HEK293 (cell line): Measurements from ENCODE around the gene GBGT1.
A peak's percentile ranks its signal among the peaks of the same experiment; 100 is the strongest.

Experiments
- GFI1B ChIP-seq: fragments of 450-650 bp; formaldehyde crosslinking; IDR thresholded peaks from 2 replicates; pipeline ENCODE4 v1.5.1; 2016; ENCODE audit warnings: missing biosample characterization, missing genetic modification characterization
- INSM2 ChIP-seq: fragments of 450-650 bp; formaldehyde crosslinking; IDR thresholded peaks from 2 replicates; pipeline ENCODE4 v1.5.1; 2016; ENCODE audit warnings: missing biosample characterization, missing genetic modification characterization
- KLF16 ChIP-seq: fragments of 450-650 bp; formaldehyde crosslinking; IDR thresholded peaks from 2 replicates; pipeline ENCODE4 v1.5.1; 2017; ENCODE audit warnings: missing biosample characterization, missing genetic modification characterization
- MYNN ChIP-seq: fragments of 450-650 bp; formaldehyde crosslinking; IDR thresholded peaks from 2 replicates; pipeline ENCODE4 v1.5.1; 2016; ENCODE audit warnings: missing biosample characterization, missing genetic modification characterization, borderline replicate concordance
- SP2 ChIP-seq: fragments of 450-650 bp; formaldehyde crosslinking; IDR thresholded peaks from 2 replicates; pipeline ENCODE4 v1.5.1; 2016; ENCODE audit warnings: missing biosample characterization, missing genetic modification characterization
- SP7 ChIP-seq: fragments of 450-650 bp; formaldehyde crosslinking; IDR thresholded peaks from 2 replicates; pipeline ENCODE4 v1.5.1; 2016; ENCODE audit warnings: missing biosample characterization, missing genetic modification characterization
- YY2 ChIP-seq: fragments of 450-650 bp; formaldehyde crosslinking; IDR thresholded peaks from 2 replicates; pipeline ENCODE4 v1.5.1; 2016; ENCODE audit warnings: missing biosample characterization, missing genetic modification characterization
- ZBTB49 ChIP-seq: fragments of 450-650 bp; formaldehyde crosslinking; IDR thresholded peaks from 2 replicates; pipeline ENCODE4 v1.5.1; 2016; ENCODE audit warnings: missing biosample characterization, missing genetic modification characterization, low read depth
- ZIC2 ChIP-seq: fragments of 450-650 bp; formaldehyde crosslinking; IDR thresholded peaks from 2 replicates; pipeline ENCODE4 v1.5.1; 2016; ENCODE audit warnings: missing biosample characterization, missing genetic modification characterization
- ZNF133 ChIP-seq: fragments of 450-650 bp; formaldehyde crosslinking; IDR thresholded peaks from 2 replicates; pipeline ENCODE4 v1.5.1; 2016; ENCODE audit warnings: missing biosample characterization, missing genetic modification characterization
- ZNF202 ChIP-seq: fragments of 450-650 bp; formaldehyde crosslinking; IDR thresholded peaks from 2 replicates; pipeline ENCODE4 v1.5.1; 2016; ENCODE audit warnings: missing biosample characterization, missing genetic modification characterization, borderline replicate concordance
- ZNF221 ChIP-seq: fragments of 450-650 bp; formaldehyde crosslinking; IDR thresholded peaks from 2 replicates; pipeline ENCODE4 v1.5.1; 2017; ENCODE audit warnings: missing biosample characterization, missing genetic modification characterization, borderline replicate concordance
- ZNF280D ChIP-seq: fragments of 450-650 bp; formaldehyde crosslinking; IDR thresholded peaks from 2 replicates; pipeline ENCODE4 v1.5.1; 2016; ENCODE audit warnings: missing biosample characterization, missing genetic modification characterization
- ZNF302 ChIP-seq: fragments of 450-650 bp; formaldehyde crosslinking; IDR thresholded peaks from 2 replicates; pipeline ENCODE4 v1.5.1; 2016; ENCODE audit warnings: missing biosample characterization, missing genetic modification characterization, low read depth
- ZNF335 ChIP-seq: fragments of 450-650 bp; formaldehyde crosslinking; conservative IDR thresholded peaks from 2 replicates; pipeline ENCODE4 v1.5.1; 2016; ENCODE audit warnings: missing biosample characterization, missing genetic modification characterization
- ZNF473 ChIP-seq: fragments of 450-650 bp; formaldehyde crosslinking; IDR thresholded peaks from 2 replicates; pipeline ENCODE4 v1.5.1; 2017; ENCODE audit warnings: missing biosample characterization, missing genetic modification characterization
- ZNF510 ChIP-seq: fragments of 450-650 bp; formaldehyde crosslinking; IDR thresholded peaks from 2 replicates; pipeline ENCODE4 v1.5.1; 2018; ENCODE audit warnings: mild to moderate bottlenecking, missing genetic modification characterization, missing biosample characterization; ENCODE audit not compliant: insufficient replicate concordance
- ZNF548 ChIP-seq: fragments of 450-650 bp; formaldehyde crosslinking; IDR thresholded peaks from 2 replicates; pipeline ENCODE4 v1.5.1; 2016; ENCODE audit warnings: missing biosample characterization, missing genetic modification characterization
- ZNF560 ChIP-seq: fragments of 450-650 bp; formaldehyde crosslinking; IDR thresholded peaks from 2 replicates; pipeline ENCODE4 v1.5.1; 2017; ENCODE audit warnings: missing biosample characterization, missing genetic modification characterization, borderline replicate concordance
- ZNF585B ChIP-seq: fragments of 450-650 bp; formaldehyde crosslinking; IDR thresholded peaks from 2 replicates; pipeline ENCODE4 v1.5.1; 2016; ENCODE audit warnings: missing biosample characterization, missing genetic modification characterization
- ZNF600 ChIP-seq: fragments of 450-650 bp; formaldehyde crosslinking; IDR thresholded peaks from 2 replicates; pipeline ENCODE4 v1.5.1; 2016; ENCODE audit warnings: missing biosample characterization, missing genetic modification characterization
- ZNF623 ChIP-seq: fragments of 450-650 bp; formaldehyde crosslinking; IDR thresholded peaks from 2 replicates; pipeline ENCODE4 v1.5.1; 2016; ENCODE audit warnings: missing biosample characterization, missing genetic modification characterization
- ZNF654 ChIP-seq: fragments of 450-650 bp; formaldehyde crosslinking; IDR thresholded peaks from 2 replicates; pipeline ENCODE4 v1.5.1; 2016; ENCODE audit warnings: low read depth, missing biosample characterization, missing genetic modification characterization
- ZNF664 ChIP-seq: fragments of 450-650 bp; formaldehyde crosslinking; IDR thresholded peaks from 2 replicates; pipeline ENCODE4 v1.5.1; 2016; ENCODE audit warnings: missing biosample characterization, missing genetic modification characterization
- ZNF701 ChIP-seq: fragments of 450-650 bp; formaldehyde crosslinking; IDR thresholded peaks from 2 replicates; pipeline ENCODE4 v1.5.1; 2016; ENCODE audit warnings: missing biosample characterization, missing genetic modification characterization
- ZNF791 ChIP-seq: fragments of 450-650 bp; formaldehyde crosslinking; IDR thresholded peaks from 2 replicates; pipeline ENCODE4 v1.5.1; 2016; ENCODE audit warnings: missing biosample characterization, missing genetic modification characterization
- TF ChIP-seq, protein P1 (sequence below): fragments of 450-650 bp; formaldehyde crosslinking; IDR thresholded peaks from 2 replicates; pipeline ENCODE4 v1.5.1; 2016; ENCODE audit warnings: missing biosample characterization, missing genetic modification characterization
- TF ChIP-seq, protein P2 (sequence below): fragments of 450-650 bp; formaldehyde crosslinking; IDR thresholded peaks from 2 replicates; pipeline ENCODE4 v1.5.1; 2017; ENCODE audit warnings: missing biosample characterization, missing genetic modification characterization

Gene GBGT1

DNA sequence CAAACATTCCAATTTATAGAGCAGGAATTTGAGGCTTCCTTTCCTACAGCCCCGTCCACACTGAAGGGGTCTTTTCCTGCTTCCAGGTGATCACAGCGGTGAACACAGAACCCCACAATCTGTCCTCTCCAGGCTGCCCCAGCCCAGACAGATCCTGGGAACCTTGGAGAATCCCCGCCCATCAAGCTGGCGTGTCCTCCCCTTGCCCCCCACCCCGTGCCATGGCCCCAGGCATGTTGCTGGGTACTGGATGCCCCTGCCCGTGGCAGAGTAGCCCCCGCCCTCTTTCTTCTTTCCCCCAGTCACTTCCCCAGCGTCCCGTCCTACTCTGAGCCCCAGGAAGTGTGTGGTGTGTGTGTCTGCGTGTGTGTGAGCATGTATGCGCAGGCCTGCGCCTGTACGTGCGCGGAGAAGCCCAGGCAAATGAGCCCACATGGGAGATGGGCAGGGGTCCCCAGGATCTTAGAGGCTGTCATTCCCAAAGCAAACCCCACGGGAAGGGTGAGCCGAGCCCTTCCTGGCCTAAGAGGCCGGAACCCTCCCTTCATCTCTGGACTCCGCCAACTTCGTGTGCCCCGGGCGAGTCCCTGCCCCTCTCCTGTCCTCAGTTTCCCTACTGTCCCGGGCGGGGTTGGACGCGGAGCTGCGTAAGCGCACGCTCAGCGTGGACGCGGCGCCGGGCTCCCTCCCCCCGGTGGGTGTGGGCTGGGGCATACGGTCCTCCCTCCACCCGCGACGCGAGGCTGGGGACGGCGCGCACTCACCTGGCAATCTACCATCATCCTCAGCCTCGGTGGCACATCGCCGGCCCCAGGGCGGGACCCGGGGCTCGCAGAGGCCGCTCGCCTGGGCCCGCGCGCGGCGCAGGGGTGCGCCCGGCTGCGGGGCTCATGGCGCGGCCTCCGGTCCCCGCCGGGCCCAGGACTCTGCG lies 15.2 kb downstream of the GBGT1 start (continued):
- TF ChIP-seq ZIC2 (tag by site-specific recombination), result no peak
- peak; percentile 66 for TF ChIP-seq SP2
- TF ChIP-seq ZNF664 (tag by site-specific recombination), result no peak
- TF ChIP-seq KLF16, result no peak
- no peak for TF ChIP-seq ZNF791 (tag by site-specific recombination)
- TF ChIP-seq ZNF548, result no peak
- TF ChIP-seq ZNF600 (tag by site-specific recombination), result no peak
- TF ChIP-seq ZNF623 (tag by site-specific recombination), result no peak
- no peak for TF ChIP-seq ZNF280D (tag by site-specific recombination)
- TF ChIP-seq ZNF701, result no peak
- TF ChIP-seq ZNF654 (tag by site-specific recombination), result no peak
- no peak for TF ChIP-seq ZNF302
- no peak for TF ChIP-seq GFI1B (tag by site-specific recombination)
- no peak for TF ChIP-seq INSM2 (tag by site-specific recombination)
- no peak for TF ChIP-seq MYNN (tag by site-specific recombination)
- TF ChIP-seq, protein P1, sequence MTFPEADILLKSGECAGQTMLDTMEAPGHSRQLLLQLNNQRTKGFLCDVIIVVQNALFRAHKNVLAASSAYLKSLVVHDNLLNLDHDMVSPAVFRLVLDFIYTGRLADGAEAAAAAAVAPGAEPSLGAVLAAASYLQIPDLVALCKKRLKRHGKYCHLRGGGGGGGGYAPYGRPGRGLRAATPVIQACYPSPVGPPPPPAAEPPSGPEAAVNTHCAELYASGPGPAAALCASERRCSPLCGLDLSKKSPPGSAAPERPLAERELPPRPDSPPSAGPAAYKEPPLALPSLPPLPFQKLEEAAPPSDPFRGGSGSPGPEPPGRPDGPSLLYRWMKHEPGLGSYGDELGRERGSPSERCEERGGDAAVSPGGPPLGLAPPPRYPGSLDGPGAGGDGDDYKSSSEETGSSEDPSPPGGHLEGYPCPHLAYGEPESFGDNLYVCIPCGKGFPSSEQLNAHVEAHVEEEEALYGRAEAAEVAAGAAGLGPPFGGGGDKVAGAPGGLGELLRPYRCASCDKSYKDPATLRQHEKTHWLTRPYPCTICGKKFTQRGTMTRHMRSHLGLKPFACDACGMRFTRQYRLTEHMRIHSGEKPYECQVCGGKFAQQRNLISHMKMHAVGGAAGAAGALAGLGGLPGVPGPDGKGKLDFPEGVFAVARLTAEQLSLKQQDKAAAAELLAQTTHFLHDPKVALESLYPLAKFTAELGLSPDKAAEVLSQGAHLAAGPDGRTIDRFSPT (tag by site-specific recombination), result peak; percentile 38; the same call in 1 of the 2 replicates
- no peak for TF ChIP-seq ZNF560
- no peak for TF ChIP-seq ZNF202 (tag by site-specific recombination)
- TF ChIP-seq ZNF221, result no peak
- TF ChIP-seq ZNF473, result no peak
- no peak for TF ChIP-seq ZNF133 (tag by site-specific recombination)
- TF ChIP-seq SP7 (tag by site-specific recombination), result peak; percentile 12; the same call in 1 of the 2 replicates
- peak; percentile 30 for TF ChIP-seq ZNF335 (tag by site-specific recombination)
- TF ChIP-seq ZNF585B (tag by site-specific recombination), result no peak
- no peak for TF ChIP-seq ZNF510 (tag by site-specific recombination)
- TF ChIP-seq ZBTB49, result no peak
- TF ChIP-seq YY2 (tag by site-specific recombination), result no peak
- TF ChIP-seq, protein P2, sequence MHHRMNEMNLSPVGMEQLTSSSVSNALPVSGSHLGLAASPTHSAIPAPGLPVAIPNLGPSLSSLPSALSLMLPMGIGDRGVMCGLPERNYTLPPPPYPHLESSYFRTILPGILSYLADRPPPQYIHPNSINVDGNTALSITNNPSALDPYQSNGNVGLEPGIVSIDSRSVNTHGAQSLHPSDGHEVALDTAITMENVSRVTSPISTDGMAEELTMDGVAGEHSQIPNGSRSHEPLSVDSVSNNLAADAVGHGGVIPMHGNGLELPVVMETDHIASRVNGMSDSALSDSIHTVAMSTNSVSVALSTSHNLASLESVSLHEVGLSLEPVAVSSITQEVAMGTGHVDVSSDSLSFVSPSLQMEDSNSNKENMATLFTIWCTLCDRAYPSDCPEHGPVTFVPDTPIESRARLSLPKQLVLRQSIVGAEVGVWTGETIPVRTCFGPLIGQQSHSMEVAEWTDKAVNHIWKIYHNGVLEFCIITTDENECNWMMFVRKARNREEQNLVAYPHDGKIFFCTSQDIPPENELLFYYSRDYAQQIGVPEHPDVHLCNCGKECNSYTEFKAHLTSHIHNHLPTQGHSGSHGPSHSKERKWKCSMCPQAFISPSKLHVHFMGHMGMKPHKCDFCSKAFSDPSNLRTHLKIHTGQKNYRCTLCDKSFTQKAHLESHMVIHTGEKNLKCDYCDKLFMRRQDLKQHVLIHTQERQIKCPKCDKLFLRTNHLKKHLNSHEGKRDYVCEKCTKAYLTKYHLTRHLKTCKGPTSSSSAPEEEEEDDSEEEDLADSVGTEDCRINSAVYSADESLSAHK, result no peak
